NCI-H2227 treated with DMSO at 0.1 percent for 48 hours (cell line): ENCODE measurements around the gene LGALS9C.
"Not testable (repeated sequence)": the region's sequence is repeated elsewhere in the genome, so short reads cannot be mapped to it uniquely, and the experiment has no call there.

Source experiments
- DNase-seq: peaks from one replicate; lab custom pipeline; 2025; lab: John Stamatoyannopoulos, UW

LGALS9C gene

GRCh38 chr17:18476508-18477308 lies at the start of gene LGALS9C:
TSS of gene LGALS9C (plus strand) at chr17:18476789. CDS start at chr17:18476855, 66 bp downstream.
- not testable (repeated sequence) for DNase-seq

GRCh38 chr17:18432206-18432605 lies 44.4 kb upstream of the LGALS9C start:
- not testable (repeated sequence) for DNase-seq

GRCh38 chr17:18439465-18439870 lies 37.1 kb upstream of the LGALS9C start:
- DNase-seq = not testable (repeated sequence)

- DNase-seq = not testable (repeated sequence)
Observed at GRCh38 chr17:18442093-18442492, 34.5 kb upstream of the LGALS9C start.

- not testable (repeated sequence) for DNase-seq
Observed at GRCh38 chr17:18442532-18442931, 34.1 kb upstream of the LGALS9C start.

- not testable (repeated sequence) for DNase-seq
Observed at GRCh38 chr17:18447476-18448205, 28.9 kb upstream of the LGALS9C start.

- not testable (repeated sequence) for DNase-seq
Observed at GRCh38 chr17:18448311-18448710, 28.3 kb upstream of the LGALS9C start.

- DNase-seq = not testable (repeated sequence)
Observed at GRCh38 chr17:18449833-18450232, 26.8 kb upstream of the LGALS9C start.

GRCh38 chr17:18450998-18451397 lies 25.6 kb upstream of the LGALS9C start:
- DNase-seq = not testable (repeated sequence)

- not testable (repeated sequence) for DNase-seq
Observed at GRCh38 chr17:18451969-18452368, 24.6 kb upstream of the LGALS9C start.

- not testable (repeated sequence) for DNase-seq
Observed at GRCh38 chr17:18459035-18459434, 17.6 kb upstream of the LGALS9C start.

- DNase-seq = not testable (repeated sequence)
Observed at GRCh38 chr17:18463831-18464502, 12.6 kb upstream of the LGALS9C start.

GRCh38 chr17:18466250-18466983 lies 10.2 kb upstream of the LGALS9C start:
- not testable (repeated sequence) for DNase-seq

GRCh38 chr17:18467001-18467400 lies 9.6 kb upstream of the LGALS9C start:
- DNase-seq = not testable (repeated sequence)

- not testable (repeated sequence) for DNase-seq
Observed at GRCh38 chr17:18468472-18469171, 8.0 kb upstream of the LGALS9C start.

- DNase-seq = not testable (repeated sequence)
Observed at GRCh38 chr17:18469837-18470236, 6.8 kb upstream of the LGALS9C start.

- not testable (repeated sequence) for DNase-seq
Observed at GRCh38 chr17:18470345-18470930, 6.2 kb upstream of the LGALS9C start.

- DNase-seq = not testable (repeated sequence)
Observed at GRCh38 chr17:18473967-18474366, 2.6 kb upstream of the LGALS9C start.

GRCh38 chr17:18474754-18475153 lies 1.8 kb upstream of the LGALS9C start:
- DNase-seq = not testable (repeated sequence)

GRCh38 chr17:18477367-18477766 lies 778 bp downstream of the LGALS9C start:
- not testable (repeated sequence) for DNase-seq
